ENCODE measurements around the gene STARD10. TPM values are rescaled to one million over a fixed set of nuclear protein-coding genes. Genes with fewer than 3 reads are reported as not detected.

Gene STARD10
- total and polyA plus RNA-seq, 4 donors, result 70.5 to 328 (median 232) TPM

GRCh38 chr11:72762641-72763304 is 31.1 kb downstream of the STARD10 start:
- Histone ChIP-seq H3K27ac (ENCODE audit: low read depth in 1 of 2, low read length in 2 of 2) (no peak overlapping the region), H3K9me3 (ENCODE audit: control insufficient read depth in 4 of 4, low read length in 3 of 4) (no peaks in the 10 kb centered on the region), H3K4me3 (ENCODE audit: low read depth in 1 of 3, low read length in 3 of 3) (no peak overlapping the region), H3K9ac (ENCODE audit: low read depth in 1 of 2, low read length in 2 of 2) (no peak overlapping the region), H3K27me3 (ENCODE audit: control insufficient read depth in 4 of 4, insufficient read depth in 4 of 4, low read length in 3 of 4) (no peaks in the 10 kb centered on the region), H3K4me1 (ENCODE audit: control insufficient read depth in 4 of 4, insufficient read depth in 4 of 4, low read length in 3 of 4) (peaks cover 10 to 46% (median 34%) of the 10 kb centered on the region in 4 donors), H3K36me3 (ENCODE audit: control insufficient read depth in 4 of 4, insufficient read depth in 3 of 4, low read depth in 1 of 4, low read length in 3 of 4) (peaks cover 10 to 13% (median 11%) of the 10 kb centered on the region in 4 donors)
- WGBS, result 63% methylated on average over 5 of the region's 5 CpGs
- DNase-seq (ENCODE audit: low spot score), result no peak
- TF ChIP-seq TAF1 (conservative IDR thresholded peaks at IDR 0.05) (no peak), EGR1 (IDR thresholded peaks at IDR 0.05; ENCODE audit: low read depth in 2 of 2) (no peak)

GRCh38 chr11:72760539-72761405 is 33.1 kb downstream of the STARD10 start:
- Histone ChIP-seq H3K36me3 (ENCODE audit: control insufficient read depth in 4 of 4, insufficient read depth in 3 of 4, low read depth in 1 of 4, low read length in 3 of 4) (peaks cover 12 to 28% (median 24%) of the 10 kb centered on the region in 4 donors), H3K27ac (ENCODE audit: low read depth in 1 of 2, low read length in 2 of 2) (no peak overlapping the region), H3K27me3 (ENCODE audit: control insufficient read depth in 4 of 4, insufficient read depth in 4 of 4, low read length in 3 of 4) (no peaks in the 10 kb centered on the region), H3K4me1 (ENCODE audit: control insufficient read depth in 4 of 4, insufficient read depth in 4 of 4, low read length in 3 of 4) (peaks cover 0 to 31% (median 17%) of the 10 kb centered on the region in 4 donors), H3K9ac (ENCODE audit: low read depth in 1 of 2, low read length in 2 of 2) (no peak overlapping the region), H3K9me3 (ENCODE audit: control insufficient read depth in 4 of 4, low read length in 3 of 4) (no peaks in the 10 kb centered on the region), H3K4me3 (ENCODE audit: low read depth in 1 of 3, low read length in 3 of 3) (no peak overlapping the region)
- no peak for DNase-seq (ENCODE audit: low spot score)
- 86% methylated on average over 8 of the region's 8 CpGs for WGBS
- TF ChIP-seq RAD21 (IDR thresholded peaks at IDR 0.05) (no peak), GABPA (IDR thresholded peaks at IDR 0.05 in 1 of 2, conservative IDR thresholded peaks at IDR 0.05 in 1 of 2) (no peak), ZBTB33 (IDR thresholded peaks at IDR 0.05) (no peak), MAX (IDR thresholded peaks at IDR 0.05) (no peak), SP1 (IDR thresholded peaks at IDR 0.05) (no peak), RXRA (IDR thresholded peaks at IDR 0.05) (no peak), EGR1 (IDR thresholded peaks at IDR 0.05; ENCODE audit: low read depth in 2 of 2) (no peak), ATF3 (IDR thresholded peaks at IDR 0.05) (no peak), TAF1 (conservative IDR thresholded peaks at IDR 0.05) (no peak), FOXA1 (IDR thresholded peaks at IDR 0.05) (no peak), JUND (IDR thresholded peaks at IDR 0.05) (no peak), REST (IDR thresholded peaks at IDR 0.05) (no peak), HNF4G (IDR thresholded peaks at IDR 0.05) (no peak), NR2F2 (IDR thresholded peaks at IDR 0.05) (no peak), HNF4A (conservative IDR thresholded peaks at IDR 0.05) (no peak)
